Neural crest cell (in vitro differentiated cells): ENCODE data around the gene CENPVL2. TPM values are rescaled to one million over a fixed set of nuclear protein-coding genes. Genes with fewer than 3 reads are reported as not detected.
"Not testable (repeated sequence)": the region's sequence is repeated elsewhere in the genome, so short reads cannot be mapped to it uniquely, and the experiment has no call there.

ENCODE experiments used
- DNase-seq: peaks from one replicate; pipeline ENCODE4 v3.0.0; 2021; ENCODE audit warnings: low read depth, mixed read lengths, low spot score
- H3K27ac Mint-ChIP-seq: one replicate; pipeline ENCODE4 v1.8.0; 2021; ENCODE audit warnings: mild to moderate bottlenecking, mixed read lengths; ENCODE audit not compliant: unreplicated experiment
- H3K27me3 Mint-ChIP-seq: 2 replicates; pipeline ENCODE4 v1.8.0; 2021; ENCODE audit warnings: low read depth, mild to moderate bottlenecking, mixed read lengths
- H3K36me3 Mint-ChIP-seq: 2 replicates; pipeline ENCODE4 v1.8.0; 2021; ENCODE audit warnings: low read depth, mild to moderate bottlenecking, mixed read lengths
- H3K4me1 Mint-ChIP-seq: 2 replicates; pipeline ENCODE4 v1.8.0; 2021; ENCODE audit warnings: mixed read lengths
- H3K4me3 Mint-ChIP-seq: one replicate; pipeline ENCODE4 v1.8.0; 2021; ENCODE audit warnings: mild to moderate bottlenecking, mixed read lengths
- H3K9me3 Mint-ChIP-seq: 2 replicates; pipeline ENCODE4 v1.8.0; 2021; ENCODE audit warnings: mixed read lengths
- CTCF ChIP-seq: fragments of 200-600 bp; sonication (generic); conservative IDR thresholded peaks from 2 replicates; pipeline ENCODE4 v1.5.0; 2021; ENCODE audit warnings: antibody characterized with exemption, mild to moderate bottlenecking
- total RNA-seq: library from RNA; stranded (reverse); gene quantifications from 2 replicates; pipeline ENCODE4 v1.2.1, GENCODE V29; 2021

The CENPVL2 gene
- total RNA-seq, 1 donor from 2014 or later: 1.6 TPM

DNA sequence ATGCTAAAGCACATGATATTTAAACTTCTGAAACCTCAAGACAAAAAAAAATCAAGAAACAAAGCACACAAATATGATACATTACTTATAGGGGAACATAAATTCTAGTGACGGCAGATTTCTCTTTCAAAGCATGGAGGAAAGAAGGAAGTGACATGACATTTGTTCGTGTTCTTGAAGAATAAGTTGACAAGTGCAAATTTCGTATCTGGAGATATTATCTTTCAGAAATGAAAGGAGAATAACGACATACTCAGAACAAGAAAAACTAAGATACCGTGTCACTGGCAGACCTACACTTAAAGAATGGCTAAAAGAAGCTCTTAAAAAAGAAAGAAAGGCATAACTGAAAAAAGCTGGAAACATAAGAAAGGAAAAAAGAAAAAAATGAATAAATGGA, 16.6 kb downstream of the CENPVL2 start:
- no peak overlapping the region for H3K27ac Mint-ChIP-seq
- peaks cover 3% of the 10 kb centered on the region for H3K9me3 Mint-ChIP-seq
- H3K36me3 Mint-ChIP-seq: no peaks in the 10 kb centered on the region
- H3K27me3 Mint-ChIP-seq: peaks cover 20% of the 10 kb centered on the region
- no peak overlapping the region for H3K4me3 Mint-ChIP-seq
- no peaks in the 10 kb centered on the region for H3K4me1 Mint-ChIP-seq
- no peak for TF ChIP-seq CTCF
- no peak for DNase-seq

GRCh38 chrX:51643377-51643776, 39.3 kb downstream of the CENPVL2 start:
- Mint-ChIP-seq H3K4me3 (no peak overlapping the region), H3K27ac (no peak overlapping the region), H3K27me3 (peaks cover 26% of the 10 kb centered on the region), H3K36me3 (peaks cover 2% of the 10 kb centered on the region), H3K4me1 (peaks cover 5% of the 10 kb centered on the region), H3K9me3 (no peaks in the 10 kb centered on the region)
- no peak for TF ChIP-seq CTCF
- no peak for DNase-seq

- peak; percentile 13 for DNase-seq
- H3K4me3 Mint-ChIP-seq: no peak overlapping the region
- no peaks in the 10 kb centered on the region for H3K36me3 Mint-ChIP-seq
- peaks cover 24% of the 10 kb centered on the region for H3K27me3 Mint-ChIP-seq
- H3K9me3 Mint-ChIP-seq: no peaks in the 10 kb centered on the region
- peaks cover 5% of the 10 kb centered on the region for H3K4me1 Mint-ChIP-seq
- TF ChIP-seq CTCF: peak; percentile 68
- no peak overlapping the region for H3K27ac Mint-ChIP-seq
Observed at GRCh38 chrX:51641421-51642021, 41.1 kb downstream of the CENPVL2 start.

DNA sequence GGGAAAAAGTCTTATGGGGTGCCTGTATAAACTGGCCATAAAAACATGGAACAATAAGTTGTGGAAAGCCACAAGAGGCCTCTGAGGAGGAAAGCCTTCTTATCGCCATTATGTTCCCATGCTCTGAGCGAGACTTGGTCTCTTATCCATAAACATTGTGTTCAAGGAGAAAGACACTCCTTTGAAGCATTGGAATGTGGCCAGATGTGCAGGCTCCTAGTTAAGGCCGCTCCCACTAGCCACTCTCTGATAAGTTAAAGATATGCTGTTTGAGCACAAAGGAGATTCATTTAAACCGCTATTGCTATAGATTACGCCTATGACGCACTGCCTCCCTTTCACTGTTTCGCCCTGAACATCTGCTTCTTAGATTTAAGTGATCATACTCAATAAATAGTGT, 46.1 kb downstream of the CENPVL2 start:
- H3K9me3 Mint-ChIP-seq, DNase-seq, H3K36me3 Mint-ChIP-seq, H3K27ac Mint-ChIP-seq, H3K4me3 Mint-ChIP-seq, H3K4me1 Mint-ChIP-seq: not testable (repeated sequence)
- peaks cover 21% of the 10 kb centered on the region for H3K27me3 Mint-ChIP-seq

Other genes starting within 250 kb of the CENPVL2 start
- gene NUDT11, start 186.2 kb downstream of the CENPVL2 start, total RNA-seq: 39.8 and 41.3 TPM in 2 replicates
- gene CENPVL3, start 63.9 kb downstream of the CENPVL2 start, total RNA-seq: 10.1 and 11.1 TPM in 2 replicates
- 1.3 and 1.6 TPM in 2 replicates for gene CENPVL1, start 27.7 kb upstream of the CENPVL2 start, total RNA-seq
- 21.6 and 22.2 TPM in 2 replicates for gene GSPT2, start 60.6 kb upstream of the CENPVL2 start, total RNA-seq
- 237 and 246 TPM in 2 replicates for gene MAGED1, start 210.8 kb upstream of the CENPVL2 start, total RNA-seq